T-cell (primary cell): ENCODE measurements around the gene IL33. TPM values are rescaled to one million over a fixed set of nuclear protein-coding genes. Genes with fewer than 3 reads are reported as not detected.
A peak's percentile ranks its signal among the peaks of the same experiment; 100 is the strongest.

Source experiments
- ATAC-seq, 4 experiments: fragments of 200-7000 bp in 3 of 4; fragments of 150-1000 bp in 1 of 4; cut with Tn5 transposase; replicated peaks in 1 of 4; 1 replicate in 3 of 4; 2 replicates in 1 of 4; pipeline ENCODE4 v1.10.0; 2021; ENCODE audit warnings: moderate library complexity in 3 of 4, mild to moderate bottlenecking in 2 of 4, moderate number of reproducible peaks in 1 of 4
- CTCF ChIA-PET, 2 donors: fragments of 300-600 bp; sonication (Branson Sonifier 250); formaldehyde crosslinking; loops; one replicate each; lab custom pipeline; 2022; ENCODE audit warnings: antibody characterized with exemption in 2 of 2; lab: Charles Lee
- POLR2A ChIA-PET, 2 donors: fragments of 300-600 bp; sonication (Branson Sonifier 250); formaldehyde crosslinking; loops; one replicate each; lab custom pipeline; 2022; ENCODE audit warnings: antibody characterized with exemption in 2 of 2; lab: Charles Lee
- DNase-seq, 35 experiments: peaks; one replicate each; pipeline versions ENCODE4 v3.0.0 to v3.0.0-alpha.2; 2013 to 2023
- H3K27ac ChIP-seq: one replicate; pipeline ENCODE4 v1.5.1; 2013; ENCODE audit warnings: low read length
- H3K27me3 ChIP-seq, 2 experiments: replicated peaks in 1 of 2; 1 replicate in 1 of 2; 2 replicates in 1 of 2; pipeline versions ENCODE4 v1.6.1 to v1.7.0; 2013; ENCODE audit warnings: low read length in 1 of 2, mixed read lengths in 1 of 2; ENCODE audit not compliant: control insufficient read depth in 2 of 2, insufficient read depth in 2 of 2; ENCODE audit errors: extremely low read depth in 1 of 2
- H3K36me3 ChIP-seq, 2 donors: 1 replicate in 1 of 2; 2 replicates in 1 of 2; pipeline versions ENCODE4 v1.6.1 to v1.7.0; 2013; ENCODE audit warnings: low read length in 1 of 2; ENCODE audit not compliant: control insufficient read depth in 2 of 2, insufficient read depth in 1 of 2; ENCODE audit errors: extremely low read depth in 1 of 2
- H3K4me1 ChIP-seq, 2 experiments: 1 replicate in 1 of 2; 2 replicates in 1 of 2; pipeline versions ENCODE4 v1.6.1 to v1.7.0; 2013; ENCODE audit warnings: low read length in 2 of 2, mixed read lengths in 1 of 2; ENCODE audit not compliant: insufficient read depth in 2 of 2, control insufficient read depth in 1 of 2; ENCODE audit errors: extremely low read depth in 1 of 2
- H3K4me3 ChIP-seq, 2 donors: 1 replicate in 1 of 2; 2 replicates in 1 of 2; pipeline versions ENCODE4 v1.5.1 to v1.7.0; 2013; ENCODE audit warnings: mild to moderate bottlenecking in 2 of 2, low read length in 1 of 2, moderate library complexity in 1 of 2; ENCODE audit not compliant: control insufficient read depth in 1 of 2; ENCODE audit errors: extremely low read depth in 1 of 2
- H3K9me3 ChIP-seq: 2 replicates; pipeline ENCODE4 v1.7.0; 2013
- H3K27ac Mint-ChIP-seq, 2 donors: one replicate each; pipeline ENCODE4 v1.8.0; 2020 to 2021; ENCODE audit warnings: mild to moderate bottlenecking in 2 of 2, mixed read lengths in 2 of 2
- H3K27me3 Mint-ChIP-seq, 2 donors: one replicate each; pipeline ENCODE4 v1.8.0; 2021 to 2022; ENCODE audit warnings: mixed read lengths in 2 of 2
- H3K36me3 Mint-ChIP-seq: one replicate; pipeline ENCODE4 v1.8.0; 2021; ENCODE audit warnings: mixed read lengths
- H3K4me1 Mint-ChIP-seq, 3 donors: one replicate each; pipeline ENCODE4 v1.8.0; 2020 to 2022; ENCODE audit warnings: mixed read lengths in 3 of 3, mild to moderate bottlenecking in 1 of 3
- H3K4me3 Mint-ChIP-seq, 3 donors: one replicate each; pipeline ENCODE4 v1.8.0; 2020 to 2022; ENCODE audit warnings: mild to moderate bottlenecking in 3 of 3, mixed read lengths in 3 of 3, moderate library complexity in 3 of 3
- H3K9me3 Mint-ChIP-seq, 3 donors: one replicate each; pipeline ENCODE4 v1.8.0; 2020 to 2022; ENCODE audit warnings: mixed read lengths in 3 of 3
- WGBS: methylation state at CpG from one replicate; pipeline ENCODE4 v1.1.5; 2013; ENCODE audit warnings: missing lambda C conversion rate; ENCODE audit not compliant: insufficient coverage; 5-methylcytosine and 5-hydroxymethylcytosine counted together
- total RNA-seq, 35 experiments: library from RNA in 6 of 35; stranded (reverse) in 6 of 35; fragments of 120-200 nt in 1 of 35; gene quantifications; one replicate each; pipeline versions ENCODE4 v1.2.1 to v1.2.4 and lab custom pipeline; 2013 to 2026

The IL33 gene
- total RNA-seq, 5 donors from 2014 or later (not counting 1 experiment from before 2014, with no cell fraction given) = 0.22 TPM; not detected in 4

DNA sequence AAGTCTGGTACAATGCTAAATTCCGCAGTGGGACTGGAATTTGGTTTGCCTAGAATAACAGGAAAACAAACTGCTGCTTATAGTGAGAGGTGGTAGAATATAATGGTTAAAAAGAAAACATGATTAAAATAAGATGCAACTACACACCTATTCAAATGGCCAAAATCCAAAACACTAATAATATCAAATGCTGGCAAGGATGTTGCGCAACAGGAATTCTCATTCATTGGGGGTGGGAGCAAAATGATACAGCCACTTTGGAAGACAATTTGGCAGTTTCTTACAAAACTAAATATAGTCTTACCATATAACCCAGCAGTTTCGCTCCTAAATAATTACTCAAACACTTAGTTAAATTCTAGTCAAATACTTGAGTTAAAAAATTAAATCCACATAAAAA is 61.8 kb downstream of the IL33 start:
- no peak for ATAC-seq
- H3K9me3 ChIP-seq = no peaks in the 10 kb centered on the region
- no peak overlapping the region for H3K27ac Mint-ChIP-seq
- no peak overlapping the region for H3K4me3 ChIP-seq
- H3K27me3 ChIP-seq = peaks cover 0 to 6% of the 10 kb centered on the region in 2 experiments
- H3K4me1 Mint-ChIP-seq = no peaks in the 10 kb centered on the region
- no peak overlapping the region for H3K27ac ChIP-seq
- CTCF ChIA-PET = no interaction called here
- H3K9me3 Mint-ChIP-seq = no peaks in the 10 kb centered on the region
- no CpG with 5 or more reads among the region's 3 CpGs for WGBS
- POLR2A ChIA-PET = no interaction called here
- no peak overlapping the region for H3K4me3 Mint-ChIP-seq
- no peaks in the 10 kb centered on the region for H3K36me3 Mint-ChIP-seq
- no peaks in the 10 kb centered on the region for H3K36me3 ChIP-seq
- H3K27me3 Mint-ChIP-seq = peaks cover 4 to 5% of the 10 kb centered on the region in 2 donors
- DNase-seq = no peak
- H3K4me1 ChIP-seq = no peaks in the 10 kb centered on the region

GRCh38 chr9:6301858-6302257 is 86.3 kb downstream of the IL33 start:
- Histone ChIP-seq H3K36me3 (no peaks in the 10 kb centered on the region), H3K4me3 (no peak overlapping the region), H3K4me1 (no peaks in the 10 kb centered on the region), H3K9me3 (no peaks in the 10 kb centered on the region), H3K27ac (no peak overlapping the region), H3K27me3 (no peaks in the 10 kb centered on the region)
- no peaks in the 10 kb centered on the region for H3K4me1 Mint-ChIP-seq
- peaks cover 8 to 11% of the 10 kb centered on the region in 2 donors for H3K27me3 Mint-ChIP-seq
- H3K36me3 Mint-ChIP-seq = no peaks in the 10 kb centered on the region
- no peak for ATAC-seq
- H3K27ac Mint-ChIP-seq = no peak overlapping the region
- WGBS = no CpG with 5 or more reads among the region's 2 CpGs
- ChIA-PET POLR2A (no interaction called here), CTCF (interaction anchor here (0.6 to 0.8 kb wide), 2 partner anchors 9 to 415 kb away, joined by 3 read pairs; no protein-coding TSS in a partner anchor)
- H3K9me3 Mint-ChIP-seq = no peaks in the 10 kb centered on the region
- DNase-seq = no peak
- no peak overlapping the region for H3K4me3 Mint-ChIP-seq

DNA sequence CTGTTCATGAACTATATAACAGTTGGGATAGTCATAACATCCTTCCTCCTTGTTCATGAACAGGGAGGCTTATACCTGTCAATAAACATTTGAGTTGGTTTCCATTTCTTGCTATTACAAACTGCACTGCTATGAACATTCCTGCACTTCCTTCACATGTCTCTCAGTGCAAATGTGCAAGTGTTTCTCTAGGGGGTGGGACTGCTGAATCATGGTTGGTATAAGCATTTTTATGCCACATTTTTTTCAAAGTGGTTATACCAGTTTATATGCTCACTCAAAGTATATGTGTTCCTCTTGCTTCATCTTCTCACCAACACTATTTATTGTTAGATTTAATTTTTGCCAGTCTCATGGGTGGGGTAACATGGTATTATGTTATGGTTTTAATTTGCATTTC is 86.8 kb downstream of the IL33 start:
- no peak for ATAC-seq
- no peaks in the 10 kb centered on the region for H3K4me1 ChIP-seq
- POLR2A ChIA-PET = no interaction called here
- no peaks in the 10 kb centered on the region for H3K9me3 ChIP-seq
- DNase-seq = no peak
- peaks cover 9 to 12% of the 10 kb centered on the region in 2 donors for H3K27me3 Mint-ChIP-seq
- no peaks in the 10 kb centered on the region for H3K36me3 Mint-ChIP-seq
- no peaks in the 10 kb centered on the region for H3K36me3 ChIP-seq
- no peak overlapping the region for H3K27ac Mint-ChIP-seq
- H3K27ac ChIP-seq = no peak overlapping the region
- H3K9me3 Mint-ChIP-seq = no peaks in the 10 kb centered on the region
- CTCF ChIA-PET = no interaction called here
- H3K4me3 Mint-ChIP-seq = no peak overlapping the region
- no peak overlapping the region for H3K4me3 ChIP-seq
- H3K27me3 ChIP-seq = no peaks in the 10 kb centered on the region
- H3K4me1 Mint-ChIP-seq = no peaks in the 10 kb centered on the region

- Mint-ChIP-seq H3K36me3 (no peaks in the 10 kb centered on the region), H3K4me3 (no peak overlapping the region), H3K4me1 (no peaks in the 10 kb centered on the region), H3K27me3 (peaks cover 9 to 12% of the 10 kb centered on the region in 2 donors), H3K9me3 (no peaks in the 10 kb centered on the region), H3K27ac (no peak overlapping the region)
- Histone ChIP-seq H3K4me3 (no peak overlapping the region), H3K4me1 (no peaks in the 10 kb centered on the region), H3K27me3 (no peaks in the 10 kb centered on the region), H3K9me3 (no peaks in the 10 kb centered on the region), H3K27ac (no peak overlapping the region), H3K36me3 (no peaks in the 10 kb centered on the region)
- DNase-seq = no peak
- ATAC-seq = no peak
- CTCF ChIA-PET = interaction anchor here in 1 of 2 donors (1.0 kb wide), 1 partner anchor 251 kb away, joined by 3 read pairs; no protein-coding TSS in a partner anchor
- POLR2A ChIA-PET = no interaction called here
Measured at GRCh38 chr9:6304232-6304631, 88.6 kb downstream of the IL33 start.

DNA sequence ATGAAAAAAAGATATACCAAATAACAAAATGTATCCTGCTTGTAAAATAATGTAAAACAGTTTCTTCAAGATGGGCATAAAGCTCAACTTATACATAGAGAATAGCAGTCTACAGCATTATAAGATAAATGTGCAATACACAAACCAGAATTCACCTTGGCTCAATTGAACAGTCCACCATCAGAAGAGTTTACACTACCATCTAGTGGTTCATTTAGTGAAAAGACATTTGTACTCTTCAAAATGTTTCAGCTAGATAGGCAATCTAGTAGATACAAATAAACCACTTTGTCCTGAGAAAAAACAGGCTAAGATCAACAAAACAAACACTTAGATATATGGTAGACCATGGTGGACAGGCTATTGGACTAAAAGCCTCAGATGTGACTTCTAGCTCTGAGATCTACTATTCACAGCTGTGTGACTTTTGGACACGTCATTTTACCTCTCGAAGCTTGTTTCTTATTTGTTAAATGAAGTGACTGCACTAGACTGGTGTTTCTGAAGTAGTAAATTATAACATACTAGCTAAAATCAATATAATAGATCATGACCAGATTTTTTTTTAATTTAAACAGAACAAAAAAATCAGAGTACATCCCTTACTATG is 90.5 kb downstream of the IL33 start:
- POLR2A ChIA-PET = interaction anchor here (0.5 to 0.6 kb wide), 2 partner anchors 50 to 302 kb away, joined by 3 read pairs; no protein-coding TSS in a partner anchor
- CTCF ChIA-PET = interaction anchor here (0.6 to 2.1 kb wide), 13 partner anchors 18 to 507 kb away, joined by 3 to 24 read pairs (median 3); a partner anchor contains a TSS
- Mint-ChIP-seq H3K4me3 (no peak overlapping the region), H3K36me3 (no peaks in the 10 kb centered on the region), H3K4me1 (no peaks in the 10 kb centered on the region), H3K27ac (no peak overlapping the region), H3K27me3 (peaks cover 9 to 12% of the 10 kb centered on the region in 2 donors), H3K9me3 (no peaks in the 10 kb centered on the region)
- H3K9me3 ChIP-seq = no peaks in the 10 kb centered on the region
- peak in 1 of 4 experiments; percentile 42 for ATAC-seq
- H3K27ac ChIP-seq = no peak overlapping the region
- H3K27me3 ChIP-seq = no peaks in the 10 kb centered on the region
- H3K4me3 ChIP-seq = no peak overlapping the region
- no peaks in the 10 kb centered on the region for H3K4me1 ChIP-seq
- no peaks in the 10 kb centered on the region for H3K36me3 ChIP-seq
- WGBS = no CpG with 5 or more reads among the region's 2 CpGs
- peak in 1 of 35 experiments; percentile 32 for DNase-seq

Other genes starting within 250 kb of the IL33 start
- 10 to 100 TPM; 26.2 to 34.6 (median 29.3) TPM for gene RANBP6, start 200.2 kb upstream of the IL33 start, total RNA-seq
- gene TPD52L3, start 112.6 kb downstream of the IL33 start, total RNA-seq = not detected
- 100 to 1,000 TPM in 2 of 5 donors, 10 to 100 TPM in 3; 92.7 to 125 (median 96.2) TPM for gene UHRF2, start 197.4 kb downstream of the IL33 start, total RNA-seq